CD14-positive monocyte (primary cell): Measurements from ENCODE around the gene MST1. TPM values are rescaled to one million over a fixed set of nuclear protein-coding genes. Genes with fewer than 3 reads are reported as not detected.
"Not testable (repeated sequence)": the region's sequence is repeated elsewhere in the genome, so short reads cannot be mapped to it uniquely, and the experiment has no call there.

ENCODE experiments used
- DNase-seq, 3 donors: peaks; one replicate each; pipeline ENCODE4 v3.0.0-alpha.2; 2011 to 2022
- H2AFZ ChIP-seq: 2 replicates; pipeline ENCODE4 v1.6.0; 2012; ENCODE audit warnings: mild to moderate bottlenecking, low read depth, low read length, inconsistent platforms; ENCODE audit not compliant: insufficient read depth, poor library complexity, severe bottlenecking
- H3K27ac ChIP-seq, 2 donors: 1 replicate in 1 of 2; 2 replicates in 1 of 2; pipeline ENCODE4 v1.5.1; 2012 to 2013; ENCODE audit warnings: low read length in 2 of 2, control low read depth in 1 of 2, inconsistent platforms in 1 of 2, low read depth in 1 of 2, mild to moderate bottlenecking in 1 of 2
- H3K27me3 ChIP-seq, 2 donors: one replicate each; pipeline versions ENCODE4 v1.6.0 to v1.6.1; 2011 to 2013; ENCODE audit warnings: low read length in 2 of 2; ENCODE audit not compliant: control insufficient read depth in 2 of 2, insufficient read depth in 2 of 2
- H3K36me3 ChIP-seq, 2 donors: replicated peaks in 1 of 2; 1 replicate in 1 of 2; 2 replicates in 1 of 2; pipeline versions ENCODE4 v1.5.1 to v1.6.1; 2012 to 2013; ENCODE audit warnings: low read length in 2 of 2, control low read depth in 1 of 2, inconsistent platforms in 1 of 2, mild to moderate bottlenecking in 1 of 2; ENCODE audit not compliant: insufficient read depth in 2 of 2, control insufficient read depth in 1 of 2
- H3K4me1 ChIP-seq, 2 donors: 1 replicate in 1 of 2; 2 replicates in 1 of 2; pipeline versions ENCODE4 v1.5.1 to v1.6.1; 2012 to 2013; ENCODE audit warnings: low read length in 2 of 2, control low read depth in 1 of 2, inconsistent platforms in 1 of 2, mild to moderate bottlenecking in 1 of 2, moderate library complexity in 1 of 2; ENCODE audit not compliant: insufficient read depth in 2 of 2, control insufficient read depth in 1 of 2
- H3K4me2 ChIP-seq: replicated peaks from 2 replicates; pipeline ENCODE3; 2012; ENCODE audit warnings: low read length, moderate library complexity, mild to moderate bottlenecking; ENCODE audit not compliant: poor library complexity, severe bottlenecking; ENCODE audit errors: extremely low read depth
- H3K4me3 ChIP-seq, 3 experiments: fragments of 200-600 bp in 1 of 3; sonication (generic) in 1 of 3; replicated peaks in 1 of 3; 1 replicate in 2 of 3; 2 replicates in 1 of 3; pipeline ENCODE4 v1.5.1; 2011 to 2013; ENCODE audit warnings: low read length in 3 of 3, mild to moderate bottlenecking in 3 of 3, control low read depth in 2 of 3, low read depth in 2 of 3, inconsistent platforms in 1 of 3, moderate library complexity in 1 of 3
- H3K79me2 ChIP-seq: 2 replicates; pipeline ENCODE4 v1.6.0; 2012; ENCODE audit warnings: mild to moderate bottlenecking, control low read depth, inconsistent platforms, low read length, moderate library complexity; ENCODE audit not compliant: insufficient read depth
- H3K9ac ChIP-seq: 2 replicates; pipeline ENCODE4 v1.6.0; 2017; ENCODE audit warnings: low read length, mild to moderate bottlenecking; ENCODE audit not compliant: insufficient read depth, poor library complexity, severe bottlenecking
- H3K9me3 ChIP-seq, 2 donors: replicated peaks in 1 of 2; 1 replicate in 1 of 2; 2 replicates in 1 of 2; pipeline versions ENCODE4 v1.5.1 to v1.6.1; 2012 to 2013; ENCODE audit warnings: low read length in 2 of 2, control low read depth in 1 of 2; ENCODE audit not compliant: control insufficient read depth in 1 of 2, insufficient read depth in 1 of 2
- H4K20me1 ChIP-seq: 2 replicates; pipeline ENCODE4 v1.6.0; 2012; ENCODE audit warnings: mild to moderate bottlenecking, low read length, control low read depth, moderate library complexity; ENCODE audit not compliant: insufficient read depth
- H3K27ac Mint-ChIP-seq, 7 donors: one replicate each; pipeline ENCODE4 v1.8.0; 2020; ENCODE audit warnings: mild to moderate bottlenecking in 7 of 7, mixed read lengths in 7 of 7, moderate library complexity in 6 of 7, inconsistent platforms in 2 of 7
- H3K27me3 Mint-ChIP-seq, 3 donors: one replicate each; pipeline ENCODE4 v1.8.0; 2021 to 2022; ENCODE audit warnings: low read depth in 3 of 3, mild to moderate bottlenecking in 3 of 3, mixed read lengths in 3 of 3, moderate library complexity in 3 of 3, inconsistent platforms in 1 of 3
- H3K36me3 Mint-ChIP-seq, 2 donors: one replicate each; pipeline ENCODE4 v1.8.0; 2020; ENCODE audit warnings: mixed read lengths in 2 of 2, inconsistent platforms in 1 of 2, mild to moderate bottlenecking in 1 of 2
- H3K4me1 Mint-ChIP-seq: one replicate; pipeline ENCODE4 v1.8.0; 2020; ENCODE audit warnings: mild to moderate bottlenecking, mixed read lengths
- H3K4me3 Mint-ChIP-seq, 2 donors: one replicate each; pipeline ENCODE4 v1.8.0; 2020; ENCODE audit warnings: mild to moderate bottlenecking in 2 of 2, mixed read lengths in 2 of 2, moderate library complexity in 1 of 2
- H3K9me3 Mint-ChIP-seq, 7 donors: one replicate each; pipeline ENCODE4 v1.8.0; 2020 to 2022; ENCODE audit warnings: mixed read lengths in 7 of 7, mild to moderate bottlenecking in 6 of 7, moderate library complexity in 6 of 7, inconsistent platforms in 2 of 7
- CTCF ChIP-seq: fragments of 200-600 bp; IDR thresholded peaks from one replicate; pipeline ENCODE4 v1.8.0; 2022; ENCODE audit warnings: antibody characterized with exemption, mild to moderate bottlenecking
- WGBS: methylation state at CpG from one replicate; pipeline ENCODE4 v1.1.5; 2013; ENCODE audit warnings: missing lambda C conversion rate; ENCODE audit not compliant: insufficient coverage; 5-methylcytosine and 5-hydroxymethylcytosine counted together
- intact Hi-C, 2 donors: fragments of 100-400 bp; cut with micrococcal nuclease; formaldehyde crosslinking; loops; one replicate each; pipeline versions ENCODE4 v1.15.0 to v1.15.1; 2023
- polyA plus RNA-seq, 3 donors: library from polyadenylated mRNA; depleted of rRNA in 1 of 3; unstranded in 2 of 3; stranded (reverse) in 1 of 3; fragments of 300-500 nt in 2 of 3; fragments of >200 nt in 1 of 3; fragmentation: Illumina TruSeq in 2 of 3; gene quantifications; 1 replicate in 2 of 3; 2 replicates in 1 of 3; pipeline ENCODE4 v1.2.3, GENCODE V29; 2012 to 2021

Gene MST1
- polyA plus RNA-seq, 3 donors, result 0.28 to 17.8 TPM; not detected in 1

DNA sequence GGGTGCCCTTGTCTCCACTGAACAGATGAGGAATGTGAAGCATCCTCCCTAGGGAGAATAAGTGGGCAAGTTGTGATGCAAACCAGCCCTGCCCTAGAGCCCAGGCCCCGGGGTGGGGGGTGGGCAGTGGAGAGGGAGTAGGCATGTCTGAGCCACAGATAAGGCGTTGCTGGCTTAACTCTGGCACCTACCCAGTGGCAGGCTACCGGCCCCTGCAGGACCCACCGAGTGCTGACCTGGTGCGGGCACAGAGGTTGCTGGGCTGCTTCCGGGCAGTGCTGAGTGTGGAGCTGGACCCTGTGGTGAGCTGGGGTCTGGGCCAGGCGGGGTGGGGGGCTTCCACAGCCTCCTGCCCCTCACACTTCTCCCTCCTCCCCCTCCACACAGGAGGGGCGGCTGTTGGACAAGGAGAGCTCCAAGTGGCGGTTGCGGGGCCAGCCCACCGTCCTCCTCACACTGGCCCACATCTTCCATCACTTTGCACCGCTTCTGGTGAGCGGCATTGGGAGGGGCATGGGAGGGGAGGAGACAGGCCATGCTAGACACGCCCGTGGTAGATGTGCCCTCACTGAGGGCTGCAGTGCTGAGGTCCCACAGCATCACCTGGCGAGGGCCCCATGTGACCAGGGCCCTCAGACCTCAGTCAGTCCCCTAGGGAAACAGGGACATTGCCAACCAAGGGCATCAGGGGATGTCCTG lies 10.2 kb upstream of the MST1 start:
- Histone ChIP-seq H2AFZ (no peak overlapping the region), H3K9me3 (no peaks in the 10 kb centered on the region), H3K27me3 (no peaks in the 10 kb centered on the region), H3K79me2 (peaks cover 2% of the 10 kb centered on the region), H3K9ac (no peak overlapping the region), H3K4me3 (no peak overlapping the region), H3K4me1 (no peaks in the 10 kb centered on the region), H3K27ac (no peak overlapping the region), H3K36me3 (peaks cover 69 to 81% of the 10 kb centered on the region in 2 donors), H4K20me1 (peaks cover 13% of the 10 kb centered on the region), H3K4me2 (no peak overlapping the region)
- intact Hi-C loops, result no loop called here
- H3K4me3 Mint-ChIP-seq, result no peak overlapping the region
- no peak overlapping the region for H3K27ac Mint-ChIP-seq
- DNase-seq, result no peak
- no peaks in the 10 kb centered on the region for H3K4me1 Mint-ChIP-seq
- peaks cover 0 to 2% (median 0%) of the 10 kb centered on the region in 3 donors for H3K27me3 Mint-ChIP-seq
- no peaks in the 10 kb centered on the region for H3K9me3 Mint-ChIP-seq
- peaks cover 49 to 79% of the 10 kb centered on the region in 2 donors for H3K36me3 Mint-ChIP-seq
- no peak for TF ChIP-seq CTCF
- 95% methylated on average over 6 of the region's 16 CpGs for WGBS

DNA sequence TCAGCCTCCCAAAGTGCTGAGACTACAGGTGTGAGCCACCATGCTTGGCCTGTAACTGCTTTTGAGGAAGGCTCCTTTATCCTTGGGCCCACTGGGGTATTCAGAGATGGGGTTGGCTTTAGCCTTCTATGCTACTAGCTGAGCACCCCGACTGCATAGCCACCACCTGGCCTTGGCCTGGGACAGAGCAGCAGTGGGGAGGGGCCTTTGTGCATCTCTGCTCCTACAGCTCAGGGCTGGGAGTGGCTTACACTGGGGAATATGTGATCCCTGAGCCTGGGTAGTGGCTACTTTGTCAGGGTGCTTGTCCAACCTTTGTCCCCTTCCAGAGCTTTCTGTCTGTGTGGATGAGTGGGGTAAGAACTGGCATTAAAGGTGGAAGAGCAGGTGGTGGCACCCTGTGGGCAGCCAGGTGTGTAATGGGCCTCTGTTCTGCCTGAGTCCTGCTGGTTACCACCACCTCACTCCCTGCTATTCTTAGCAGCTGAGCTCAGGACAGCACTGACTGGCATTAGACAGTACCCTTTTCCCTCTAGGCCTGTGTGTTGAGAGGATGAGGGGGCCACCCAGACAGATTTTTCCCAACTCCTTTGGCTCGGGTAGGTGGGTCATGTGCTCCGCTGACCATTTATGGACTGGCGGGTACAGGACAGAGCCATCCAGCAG lies 6.2 kb upstream of the MST1 start:
- H3K4me1 Mint-ChIP-seq, H2AFZ ChIP-seq, H3K27ac Mint-ChIP-seq, H3K27me3 ChIP-seq, H3K9ac ChIP-seq, H3K9me3 Mint-ChIP-seq, intact Hi-C loops, H3K4me3 Mint-ChIP-seq, H3K27me3 Mint-ChIP-seq, H3K27ac ChIP-seq, H3K4me2 ChIP-seq, DNase-seq, H3K4me1 ChIP-seq, H3K9me3 ChIP-seq, H3K4me3 ChIP-seq: not testable (repeated sequence)
- H3K36me3 Mint-ChIP-seq, result peaks cover 25 to 50% of the 10 kb centered on the region in 2 donors
- WGBS, result 100% methylated on average over 1 of the region's 4 CpGs
- Histone ChIP-seq H3K79me2 (peaks cover 18% of the 10 kb centered on the region), H4K20me1 (peaks cover 10% of the 10 kb centered on the region), H3K36me3 (peaks cover 37 to 46% of the 10 kb centered on the region in 2 donors)

GRCh38 chr3:49694409-49695070 lies 5.3 kb upstream of the MST1 start:
- peaks cover 28 to 37% of the 10 kb centered on the region in 2 donors for H3K36me3 ChIP-seq
- H3K9ac ChIP-seq, DNase-seq, H3K4me3 ChIP-seq, H3K4me2 ChIP-seq, H3K27me3 ChIP-seq, H3K9me3 Mint-ChIP-seq, H3K4me3 Mint-ChIP-seq, H3K9me3 ChIP-seq, H2AFZ ChIP-seq, H3K27ac Mint-ChIP-seq, intact Hi-C loops, H3K27ac ChIP-seq, H3K27me3 Mint-ChIP-seq: not testable (repeated sequence)
- peaks cover 10% of the 10 kb centered on the region for H4K20me1 ChIP-seq
- peaks cover 28% of the 10 kb centered on the region for H3K79me2 ChIP-seq
- 100% methylated on average over 2 of the region's 6 CpGs for WGBS
- Mint-ChIP-seq H3K36me3 (peaks cover 19 to 43% of the 10 kb centered on the region in 2 donors), H3K4me1 (peaks cover 16% of the 10 kb centered on the region)
- H3K4me1 ChIP-seq, result peaks cover 15 to 19% of the 10 kb centered on the region in 2 donors
